ENCODE measurements around the gene PIGL. TPM values are rescaled to one million over a fixed set of nuclear protein-coding genes. Genes with fewer than 3 reads are reported as not detected.

Gene PIGL
- total and polyA plus RNA-seq, 2 experiments from 2014 or later = 10.9 to 15.4 TPM

DNA sequence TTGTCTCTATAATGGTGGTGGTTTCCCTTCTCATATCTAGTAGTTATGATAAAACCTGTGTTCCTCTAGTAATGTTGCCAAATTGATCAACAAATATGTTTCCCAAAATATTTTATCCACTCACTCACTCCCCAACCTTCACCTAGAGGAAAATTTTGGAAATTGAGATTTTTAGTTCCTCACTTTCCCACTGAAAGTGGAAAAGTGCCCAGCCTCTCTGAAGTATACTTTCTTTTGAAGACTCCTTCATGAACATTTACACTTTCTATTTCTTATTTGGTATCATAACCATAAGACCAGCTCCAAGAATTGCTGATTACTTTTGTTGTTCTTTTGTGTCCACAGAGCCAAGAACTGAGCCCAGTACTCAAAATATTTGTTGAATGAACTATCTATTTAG, 141.4 kb downstream of the PIGL start:
- H3K9me2 ChIP-seq (ENCODE audit: insufficient read depth) = no peaks in the 10 kb centered on the region
- no peak overlapping the region for H3K9ac ChIP-seq
- in situ Hi-C loops (cut with MboI) = no loop called here
- no peaks in the 10 kb centered on the region for H3K79me2 ChIP-seq (ENCODE audit: insufficient read depth)
- H3K36me3 ChIP-seq (ENCODE audit: low read depth) = no peaks in the 10 kb centered on the region
- no peak overlapping the region for H3K27ac ChIP-seq
- no peak for TF ChIP-seq EZH2 (IDR thresholded peaks at IDR 0.05; ENCODE audit: insufficient read depth, poor library complexity, severe bottlenecking)
- no peak for TF ChIP-seq EZH2phosphoT487 (IDR thresholded peaks at IDR 0.05; ENCODE audit: insufficient read depth, low read depth)
- no peak overlapping the region for H2AFZ ChIP-seq
- H3F3A ChIP-seq (ENCODE audit: insufficient read depth) = no peaks in the 10 kb centered on the region
- H4K20me1 ChIP-seq (ENCODE audit: insufficient read depth) = no peaks in the 10 kb centered on the region
- no peak overlapping the region for H3K4me3 ChIP-seq
- H3K4me1 ChIP-seq (ENCODE audit: insufficient read depth) = no peaks in the 10 kb centered on the region
- no peak overlapping the region for H3K4me2 ChIP-seq (ENCODE audit: unreplicated experiment)
- DNase-seq = no peak
- no peaks in the 10 kb centered on the region for H3K9me3 ChIP-seq (ENCODE audit: low read depth)
- H3K27me3 ChIP-seq (replicated peaks; ENCODE audit: insufficient read depth) = no peaks in the 10 kb centered on the region

DNA sequence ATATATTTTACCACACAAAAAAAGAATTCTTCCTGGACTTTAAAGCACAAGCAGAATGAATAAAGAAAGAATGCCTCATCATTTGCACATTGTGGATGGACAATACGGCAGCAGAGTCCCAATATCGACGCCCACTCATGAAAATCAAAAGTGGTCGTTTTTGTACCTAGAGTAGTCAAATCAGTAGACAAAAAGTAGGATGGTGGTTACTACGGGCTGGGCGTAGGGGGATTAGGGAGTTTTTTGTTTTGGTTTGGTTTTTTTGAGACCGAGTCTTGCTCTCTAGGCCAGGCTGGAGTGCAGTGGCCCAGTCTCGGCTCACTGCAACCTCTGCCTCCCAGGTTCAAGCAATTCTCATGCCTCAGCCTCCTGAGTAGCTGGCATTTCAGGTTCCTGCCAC, 144.9 kb downstream of the PIGL start:
- Histone ChIP-seq H3K4me1 (ENCODE audit: insufficient read depth) (no peaks in the 10 kb centered on the region), H3K27me3 (replicated peaks; ENCODE audit: insufficient read depth) (no peaks in the 10 kb centered on the region), H3K9ac (no peak overlapping the region), H3K36me3 (ENCODE audit: low read depth) (no peaks in the 10 kb centered on the region), H4K20me1 (ENCODE audit: insufficient read depth) (no peaks in the 10 kb centered on the region), H2AFZ (no peak overlapping the region), H3K79me2 (ENCODE audit: insufficient read depth) (no peaks in the 10 kb centered on the region), H3K27ac (no peak overlapping the region), H3K4me3 (no peak overlapping the region), H3K9me3 (ENCODE audit: low read depth) (no peaks in the 10 kb centered on the region), H3K4me2 (ENCODE audit: unreplicated experiment) (no peak overlapping the region), H3F3A (ENCODE audit: insufficient read depth) (no peaks in the 10 kb centered on the region), H3K9me2 (ENCODE audit: insufficient read depth) (no peaks in the 10 kb centered on the region)
- WGBS, 2 experiments (ENCODE audit: low coverage in 1 of 2, low lambda C conversion rate in 2 of 2, missing lambda C conversion rate in 2 of 2) = 78 to 83% methylated on average over 8 of the region's 8 CpGs
- TF ChIP-seq EZH2 (IDR thresholded peaks at IDR 0.05; ENCODE audit: insufficient read depth, poor library complexity, severe bottlenecking) (no peak), EZH2phosphoT487 (IDR thresholded peaks at IDR 0.05; ENCODE audit: insufficient read depth, low read depth) (no peak)
- DNase-seq = no peak
- in situ Hi-C loops (cut with MboI) = no loop called here

DNA sequence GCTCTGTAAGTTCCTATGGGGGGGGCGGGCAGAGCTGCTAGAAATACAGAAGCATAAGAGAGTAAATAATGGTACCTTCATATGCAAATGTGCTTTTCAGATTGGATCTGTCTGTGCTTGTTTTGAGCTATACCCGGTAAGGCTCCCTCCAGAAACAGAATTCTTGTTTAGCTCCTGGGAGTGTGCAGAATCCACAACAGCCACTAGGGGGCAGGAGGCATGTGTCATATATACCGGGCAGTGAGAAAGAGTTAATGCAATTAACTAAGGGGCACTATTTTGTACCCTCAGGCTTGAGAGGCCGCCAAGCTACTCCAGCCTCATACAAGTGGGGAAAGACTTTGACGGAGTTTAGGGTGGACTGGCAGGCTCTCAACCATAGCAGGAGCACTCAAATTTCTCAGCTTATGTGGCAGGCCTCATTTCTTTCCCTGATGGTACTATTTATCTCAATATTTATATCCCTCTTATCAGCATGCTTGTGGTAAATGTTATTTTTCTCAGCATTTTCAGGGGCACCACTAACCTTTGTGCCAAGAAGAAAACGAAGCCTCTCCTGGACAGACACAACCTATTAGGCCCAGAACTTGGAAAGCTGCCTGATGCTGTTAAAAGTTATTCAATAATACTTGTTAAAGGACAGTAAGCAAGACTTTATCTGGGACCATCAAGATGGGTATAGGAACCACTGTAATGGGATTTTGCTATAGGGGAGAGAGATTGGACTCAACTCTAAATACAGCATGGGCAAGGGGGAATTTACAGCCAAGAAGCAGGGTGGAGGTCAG, 146.9 kb downstream of the PIGL start:
- no peak overlapping the region for H3K27ac ChIP-seq
- TF ChIP-seq EZH2phosphoT487 (IDR thresholded peaks at IDR 0.05; ENCODE audit: insufficient read depth, low read depth) (no peak), EZH2 (IDR thresholded peaks at IDR 0.05; ENCODE audit: insufficient read depth, poor library complexity, severe bottlenecking) (no peak)
- in situ Hi-C loops (cut with MboI) = no loop called here
- H4K20me1 ChIP-seq (ENCODE audit: insufficient read depth) = no peaks in the 10 kb centered on the region
- H2AFZ ChIP-seq = peak overlapping the region; percentile 63
- H3K79me2 ChIP-seq (ENCODE audit: insufficient read depth) = no peaks in the 10 kb centered on the region
- WGBS, 2 experiments (ENCODE audit: low coverage in 1 of 2, low lambda C conversion rate in 2 of 2, missing lambda C conversion rate in 2 of 2) = 2% methylated on average over 6 of the region's 6 CpGs
- no peak overlapping the region for H3K9ac ChIP-seq
- no peaks in the 10 kb centered on the region for H3K4me1 ChIP-seq (ENCODE audit: insufficient read depth)
- H3K4me2 ChIP-seq (ENCODE audit: unreplicated experiment) = no peak overlapping the region
- H3F3A ChIP-seq (ENCODE audit: insufficient read depth) = no peaks in the 10 kb centered on the region
- H3K4me3 ChIP-seq = no peak overlapping the region
- peak; percentile 69 for DNase-seq
- no peaks in the 10 kb centered on the region for H3K27me3 ChIP-seq (replicated peaks; ENCODE audit: insufficient read depth)
- no peaks in the 10 kb centered on the region for H3K9me3 ChIP-seq (ENCODE audit: low read depth)
- H3K36me3 ChIP-seq (ENCODE audit: low read depth) = no peaks in the 10 kb centered on the region
- no peaks in the 10 kb centered on the region for H3K9me2 ChIP-seq (ENCODE audit: insufficient read depth)

- H3K4me2 ChIP-seq (ENCODE audit: unreplicated experiment) = no peak overlapping the region
- no peaks in the 10 kb centered on the region for H3F3A ChIP-seq (ENCODE audit: insufficient read depth)
- H3K4me3 ChIP-seq = no peak overlapping the region
- no peaks in the 10 kb centered on the region for H4K20me1 ChIP-seq (ENCODE audit: insufficient read depth)
- DNase-seq = no peak
- H3K79me2 ChIP-seq (ENCODE audit: insufficient read depth) = no peaks in the 10 kb centered on the region
- no peaks in the 10 kb centered on the region for H3K36me3 ChIP-seq (ENCODE audit: low read depth)
- H3K4me1 ChIP-seq (ENCODE audit: insufficient read depth) = no peaks in the 10 kb centered on the region
- H3K27ac ChIP-seq = no peak overlapping the region
- no peak overlapping the region for H3K9ac ChIP-seq
- no peaks in the 10 kb centered on the region for H3K9me2 ChIP-seq (ENCODE audit: insufficient read depth)
- no peaks in the 10 kb centered on the region for H3K9me3 ChIP-seq (ENCODE audit: low read depth)
- H2AFZ ChIP-seq = 0 out of 2 replicates have a peak overlapping the region, but pooled peaks have one; percentile 63
- H3K27me3 ChIP-seq (replicated peaks; ENCODE audit: insufficient read depth) = no peaks in the 10 kb centered on the region
- in situ Hi-C loops (cut with MboI) = no loop called here
- TF ChIP-seq EZH2phosphoT487 (IDR thresholded peaks at IDR 0.05; ENCODE audit: insufficient read depth, low read depth) (no peak), EZH2 (IDR thresholded peaks at IDR 0.05; ENCODE audit: insufficient read depth, poor library complexity, severe bottlenecking) (no peak)
These were observed 147.6 kb downstream of the PIGL start for GRCh38 chr17:16364625-16365024.

DNA sequence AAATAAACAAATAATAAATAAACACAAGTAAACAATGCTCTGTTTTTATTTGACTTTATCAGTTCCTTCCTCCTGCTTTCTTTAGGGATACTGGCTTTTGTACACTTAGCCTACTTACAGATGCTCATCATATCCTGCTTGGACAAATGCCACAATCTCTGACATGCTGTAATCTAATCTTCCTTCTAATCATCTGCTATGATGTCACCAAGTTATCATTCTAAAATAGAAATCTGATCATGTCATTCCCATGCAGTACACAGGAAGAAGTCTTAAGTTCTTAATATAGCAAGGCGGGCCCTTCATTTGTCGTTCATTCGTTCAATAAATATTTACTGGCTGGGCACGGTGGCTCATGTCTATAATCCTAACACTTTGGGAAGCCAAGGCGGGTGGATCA, 154.7 kb downstream of the PIGL start:
- H3K9ac ChIP-seq = no peak overlapping the region
- DNase-seq = peak; percentile 59
- H3K9me2 ChIP-seq (ENCODE audit: insufficient read depth) = no peaks in the 10 kb centered on the region
- no peaks in the 10 kb centered on the region for H3K79me2 ChIP-seq (ENCODE audit: insufficient read depth)
- no peaks in the 10 kb centered on the region for H4K20me1 ChIP-seq (ENCODE audit: insufficient read depth)
- no peaks in the 10 kb centered on the region for H3F3A ChIP-seq (ENCODE audit: insufficient read depth)
- in situ Hi-C loops (cut with MboI) = no loop called here
- 80 to 85% methylated on average over 5 of the region's 5 CpGs for WGBS, 2 experiments (ENCODE audit: low coverage in 1 of 2, low lambda C conversion rate in 2 of 2, missing lambda C conversion rate in 2 of 2)
- no peak overlapping the region for H3K4me2 ChIP-seq (ENCODE audit: unreplicated experiment)
- H2AFZ ChIP-seq = no peak overlapping the region
- H3K9me3 ChIP-seq (ENCODE audit: low read depth) = no peaks in the 10 kb centered on the region
- TF ChIP-seq EZH2 (IDR thresholded peaks at IDR 0.05; ENCODE audit: insufficient read depth, poor library complexity, severe bottlenecking) (no peak), EZH2phosphoT487 (IDR thresholded peaks at IDR 0.05; ENCODE audit: insufficient read depth, low read depth) (no peak)
- no peaks in the 10 kb centered on the region for H3K36me3 ChIP-seq (ENCODE audit: low read depth)
- H3K27ac ChIP-seq = no peak overlapping the region
- H3K4me3 ChIP-seq = no peak overlapping the region
- no peaks in the 10 kb centered on the region for H3K4me1 ChIP-seq (ENCODE audit: insufficient read depth)
- no peaks in the 10 kb centered on the region for H3K27me3 ChIP-seq (replicated peaks; ENCODE audit: insufficient read depth)
